H1 (cell line): ENCODE results near the gene CDK15. TPM values are rescaled to one million over a fixed set of nuclear protein-coding genes. Genes with fewer than 3 reads are reported as not detected.

ENCODE experiments used
- CTCF ChIA-PET: fragments of 300-600 bp; sonication (Branson Sonifier 250); formaldehyde crosslinking; loops from one replicate; lab custom pipeline; 2021; ENCODE audit not compliant: partially characterized antibody; lab: Charles Lee
- POLR2A ChIA-PET: fragments of 300-600 bp; sonication (Branson Sonifier 250); formaldehyde crosslinking; loops from one replicate; lab custom pipeline; 2021; ENCODE audit warnings: inconsistent platforms; ENCODE audit not compliant: partially characterized antibody; lab: Charles Lee
- DNase-seq, 2 experiments: peaks; one replicate each; pipeline versions ENCODE4 v3.0.0 to v3.0.0-alpha.2; 2010 to 2022; ENCODE audit warnings: low spot score in 2 of 2, low read depth in 1 of 2, mixed read lengths in 1 of 2
- FAIRE-seq: peaks from 2 replicates; lab custom pipeline; 2011; peaks lifted over from hg19 to GRCh38; lab: Jason Lieb, UNC
- H2AFZ ChIP-seq: 2 replicates; pipeline ENCODE4 v1.8.1; 2012; ENCODE audit warnings: low read length, inconsistent platforms
- H2AK5ac ChIP-seq: 2 replicates; pipeline ENCODE4 v1.6.1; 2013; ENCODE audit warnings: low read depth, low read length
- H2BK120ac ChIP-seq: replicated peaks from 2 replicates; pipeline ENCODE3; 2013; ENCODE audit warnings: low read depth, low read length, inconsistent platforms
- H2BK12ac ChIP-seq: 2 replicates; pipeline ENCODE4 v1.6.1; 2013; ENCODE audit warnings: low read depth, low read length
- H2BK15ac ChIP-seq: 2 replicates; pipeline ENCODE4 v1.6.1; 2013; ENCODE audit warnings: low read length
- H2BK20ac ChIP-seq: 2 replicates; pipeline ENCODE4 v1.6.1; 2013; ENCODE audit warnings: low read length
- H2BK5ac ChIP-seq: 2 replicates; pipeline ENCODE4 v1.6.1; 2013; ENCODE audit warnings: low read depth, low read length
- H3K14ac ChIP-seq: 2 replicates; pipeline ENCODE4 v1.6.1; 2013; ENCODE audit warnings: inconsistent platforms; ENCODE audit not compliant: insufficient read length
- H3K18ac ChIP-seq: 2 replicates; pipeline ENCODE4 v1.6.1; 2013; ENCODE audit warnings: low read length; ENCODE audit errors: extremely low read depth
- H3K23ac ChIP-seq: 2 replicates; pipeline ENCODE4 v1.6.1; 2013; ENCODE audit warnings: inconsistent platforms; ENCODE audit not compliant: insufficient read length
- H3K23me2 ChIP-seq: 2 replicates; pipeline ENCODE4 v1.6.1; 2013; ENCODE audit warnings: low read depth, low read length
- H3K27ac ChIP-seq: 2 replicates; pipeline ENCODE4 v1.6.1; 2011; ENCODE audit warnings: low read depth, low read length, inconsistent platforms
- H3K27me3 ChIP-seq, 4 experiments: replicated peaks in 1 of 4; 1 replicate in 1 of 4; 2 replicates in 3 of 4; pipeline versions ENCODE4 v1.6.1 to v1.8.1; 2011 to 2013; ENCODE audit warnings: low read length in 3 of 4, mild to moderate bottlenecking in 3 of 4, inconsistent platforms in 2 of 4, mixed read lengths in 2 of 4, moderate library complexity in 1 of 4; ENCODE audit not compliant: control insufficient read depth in 3 of 4, insufficient read depth in 3 of 4; ENCODE audit errors: extremely low read depth in 1 of 4
- H3K36me3 ChIP-seq, 4 experiments: 2 replicates each; pipeline versions ENCODE4 v1.6.1 to v1.8.1; 2011 to 2013; ENCODE audit warnings: mild to moderate bottlenecking in 4 of 4, low read length in 3 of 4, moderate library complexity in 2 of 4, control low read depth in 1 of 4, inconsistent platforms in 1 of 4; ENCODE audit not compliant: insufficient read depth in 4 of 4, control insufficient read depth in 2 of 4
- H3K4ac ChIP-seq: replicated peaks from 2 replicates; pipeline ENCODE3; 2013; ENCODE audit warnings: low read length, low read depth, mixed read lengths, inconsistent platforms; ENCODE audit not compliant: insufficient read length
- H3K4me1 ChIP-seq, 4 experiments: replicated peaks in 1 of 4; 1 replicate in 1 of 4; 2 replicates in 3 of 4; pipeline versions ENCODE4 v1.6.1 to v1.8.1; 2011 to 2013; ENCODE audit warnings: low read length in 3 of 4, inconsistent platforms in 2 of 4, mixed read lengths in 1 of 4; ENCODE audit not compliant: insufficient read depth in 4 of 4, control insufficient read depth in 3 of 4
- H3K4me2 ChIP-seq, 2 experiments: 2 replicates each; pipeline versions ENCODE4 v1.6.1 to v1.8.1; 2011 to 2013; ENCODE audit warnings: low read depth in 2 of 2, low read length in 2 of 2, control low read depth in 1 of 2, inconsistent platforms in 1 of 2, mild to moderate bottlenecking in 1 of 2; ENCODE audit not compliant: insufficient read depth in 1 of 2
- H3K4me3 ChIP-seq, 4 experiments: fragments of 200-600, 300-600 bp in 1 of 4; sonication (generic), shearing (Covaris generic), sonication (Bioruptor Twin) in 1 of 4; 2 replicates each; pipeline versions ENCODE4 v1.5.1 to v1.8.1; 2011 to 2016; ENCODE audit warnings: low read length in 4 of 4, low read depth in 3 of 4, control low read depth in 2 of 4, inconsistent platforms in 2 of 4, mild to moderate bottlenecking in 2 of 4, mixed read lengths in 1 of 4, moderate library complexity in 1 of 4; ENCODE audit not compliant: insufficient read depth in 2 of 4; ENCODE audit errors: extremely low read depth in 1 of 4
- H3K56ac ChIP-seq: replicated peaks from 2 replicates; pipeline ENCODE3; 2013; ENCODE audit warnings: low read depth, mild to moderate bottlenecking, mixed read lengths, low read length, inconsistent platforms; ENCODE audit not compliant: insufficient read length
- H3K79me1 ChIP-seq: 2 replicates; pipeline ENCODE4 v1.6.1; 2013; ENCODE audit warnings: low read depth, low read length, control low read depth
- H3K79me2 ChIP-seq, 2 experiments: 2 replicates each; pipeline versions ENCODE4 v1.6.1 to v1.8.1; 2012 to 2013; ENCODE audit warnings: low read length in 2 of 2, mild to moderate bottlenecking in 2 of 2, inconsistent platforms in 1 of 2; ENCODE audit not compliant: insufficient read depth in 2 of 2, control insufficient read depth in 1 of 2
- H3K9ac ChIP-seq, 4 experiments: replicated peaks in 1 of 4; 1 replicate in 1 of 4; 2 replicates in 3 of 4; pipeline versions ENCODE4 v1.6.1 to v1.8.1; 2011 to 2013; ENCODE audit warnings: low read depth in 3 of 4, low read length in 3 of 4, control low read depth in 2 of 4, mild to moderate bottlenecking in 2 of 4, moderate library complexity in 2 of 4, inconsistent platforms in 1 of 4; ENCODE audit errors: extremely low read depth in 1 of 4
- H3K9me3 ChIP-seq, 2 experiments: 2 replicates each; pipeline versions ENCODE4 v1.6.1 to v1.8.1; 2012 to 2013; ENCODE audit warnings: mild to moderate bottlenecking in 2 of 2, moderate library complexity in 2 of 2, control low read depth in 1 of 2, inconsistent platforms in 1 of 2, low read depth in 1 of 2, low read length in 1 of 2, mixed read lengths in 1 of 2; ENCODE audit not compliant: insufficient read depth in 2 of 2
- H4K20me1 ChIP-seq, 2 experiments: replicated peaks in 1 of 2; 2 replicates each; pipeline versions ENCODE3 to v1.8.1; 2011 to 2013; ENCODE audit warnings: inconsistent platforms in 2 of 2, low read length in 2 of 2, mild to moderate bottlenecking in 1 of 2; ENCODE audit not compliant: insufficient read depth in 2 of 2, control insufficient read depth in 1 of 2
- H4K5ac ChIP-seq: 2 replicates; pipeline ENCODE4 v1.6.1; 2013; ENCODE audit warnings: low read length, low read depth, mixed read lengths, inconsistent platforms; ENCODE audit not compliant: insufficient read length
- H4K8ac ChIP-seq: 2 replicates; pipeline ENCODE4 v1.8.0; 2013; ENCODE audit warnings: mild to moderate bottlenecking, moderate library complexity, low read length, inconsistent platforms; ENCODE audit not compliant: insufficient read depth; ENCODE audit errors: extremely low read depth
- H4K91ac ChIP-seq: replicated peaks from 2 replicates; pipeline ENCODE3; 2013; ENCODE audit warnings: low read length, mixed read lengths, inconsistent platforms; ENCODE audit not compliant: insufficient read length
- CBX5 ChIP-seq: fragments of 300-800, 300-1000 bp; sonication (generic); IDR thresholded peaks from 2 replicates; pipeline ENCODE4 v1.7.1; 2016; ENCODE audit warnings: antibody characterized with exemption, low read length, low read depth
- CTBP2 ChIP-seq: IDR thresholded peaks from 2 replicates; pipeline ENCODE4 v1.7.0; 2011; ENCODE audit warnings: borderline replicate concordance, mild to moderate bottlenecking, moderate library complexity, mixed read lengths, low read length; ENCODE audit not compliant: insufficient read depth, insufficient read length
- GABPA ChIP-seq: IDR thresholded peaks from 2 replicates; pipeline ENCODE4 v1.6.1; 2011; ENCODE audit warnings: mild to moderate bottlenecking, low read length, moderate library complexity, borderline replicate concordance; ENCODE audit not compliant: insufficient read depth
- GTF2F1 ChIP-seq: IDR thresholded peaks from 2 replicates; pipeline ENCODE4 v1.6.1; 2012; ENCODE audit warnings: low read depth, low read length, improper control_type of control experiment, borderline replicate concordance
- MAFK ChIP-seq: IDR thresholded peaks from 2 replicates; pipeline ENCODE4 v1.6.1; 2012; ENCODE audit warnings: low read depth, mild to moderate bottlenecking, improper control_type of control experiment, low read length
- NRF1 ChIP-seq: IDR thresholded peaks from 2 replicates; pipeline ENCODE4 v1.6.1; 2011; ENCODE audit warnings: mild to moderate bottlenecking, low read depth, low read length, improper control_type of control experiment
- SIRT6 ChIP-seq: IDR thresholded peaks from one replicate; pipeline ENCODE4 v1.7.1; 2012; ENCODE audit warnings: low read length, inconsistent platforms
- TAF1 ChIP-seq: IDR thresholded peaks from 2 replicates; pipeline ENCODE4 v1.6.1; 2011; ENCODE audit warnings: mild to moderate bottlenecking, low read depth, low read length
- USF2 ChIP-seq: IDR thresholded peaks from 2 replicates; pipeline ENCODE4 v1.6.1; 2011; ENCODE audit warnings: low read length, improper control_type of control experiment
- WGBS, 2 experiments: shearing (Covaris generic) in 1 of 2; methylation state at CpG; one replicate each; pipeline versions ENCODE4 v1.1.6 to v1.1.7; 2013 to 2015; ENCODE audit warnings: low lambda C conversion rate in 2 of 2, mixed read lengths in 2 of 2, inconsistent platforms in 1 of 2, low coverage in 1 of 2, missing lambda C conversion rate in 1 of 2; ENCODE audit not compliant: insufficient replicate concordance in 2 of 2, insufficient coverage in 1 of 2, insufficient read length in 1 of 2; ENCODE audit errors: extremely low coverage in 1 of 2, missing lambda C conversion rate in 1 of 2; 5-methylcytosine and 5-hydroxymethylcytosine counted together
- polyA plus RNA-seq, 7 experiments: library from polyadenylated mRNA; depleted of rRNA in 3 of 7; stranded (reverse) in 5 of 7; unstranded in 2 of 7; fragments of >200 nt in 5 of 7; fragments of 200-250 nt in 2 of 7; gene quantifications; 1 replicate in 5 of 7; 2 replicates in 1 of 7; 4 replicates in 1 of 7; pipeline versions ENCODE4 v1.2.1 to v1.2.3, GENCODE V29; 2011 to 2013; ENCODE audit warnings: missing spikeins in 2 of 7, mixed read lengths in 2 of 7
- total RNA-seq: library from RNA; stranded (reverse); fragmentation: NEBNext Ultra II Directional; extraction: Animal tissue kit (Norgen Biotek cat#: 25700); gene quantifications from 2 replicates; pipeline ENCODE4 v1.2.1, GENCODE V29; 2021
- TF ChIP-seq, protein P1 (sequence below): IDR thresholded peaks from 2 replicates; pipeline ENCODE4 v1.6.1; 2012; ENCODE audit warnings: inconsistent platforms

Gene CDK15
- total and polyA plus RNA-seq, 2 of the 8 experiments (the other 6 are each of a cell fraction or from before 2014, with no cell fraction given) = 0.03 TPM; not detected in 1

DNA sequence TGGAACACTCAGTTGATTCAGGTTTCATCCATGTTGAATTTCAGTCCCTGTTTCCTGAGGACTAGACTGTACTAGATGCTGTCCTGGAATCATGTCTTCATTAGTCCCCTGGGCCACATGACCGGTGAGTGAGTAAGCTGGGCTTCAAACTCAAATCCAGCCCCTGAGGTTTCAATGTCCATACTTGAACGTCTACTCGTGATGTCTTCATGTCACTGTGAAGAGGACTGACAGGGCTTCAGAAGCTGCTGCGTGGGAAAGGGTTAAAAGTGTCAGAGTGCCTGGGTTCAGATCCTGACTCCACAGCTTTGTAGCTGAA lies 101.2 kb downstream of the CDK15 start:
- no peak overlapping the region for H3K56ac ChIP-seq
- no peak overlapping the region for H4K8ac ChIP-seq
- H3K36me3 ChIP-seq = no peaks in the 10 kb centered on the region
- H3K27ac ChIP-seq = no peak overlapping the region
- H2BK5ac ChIP-seq = no peak overlapping the region
- H3K9ac ChIP-seq = no peak overlapping the region
- no peak overlapping the region for H3K23ac ChIP-seq
- no peaks in the 10 kb centered on the region for H3K79me1 ChIP-seq
- TF ChIP-seq CTBP2 (no peak), TAF1 (no peak), GABPA (no peak), MAFK (no peak), SIRT6 (no peak), CBX5 (no peak), GTF2F1 (no peak), NRF1 (no peak), USF2 (no peak)
- TF ChIP-seq, protein P1, sequence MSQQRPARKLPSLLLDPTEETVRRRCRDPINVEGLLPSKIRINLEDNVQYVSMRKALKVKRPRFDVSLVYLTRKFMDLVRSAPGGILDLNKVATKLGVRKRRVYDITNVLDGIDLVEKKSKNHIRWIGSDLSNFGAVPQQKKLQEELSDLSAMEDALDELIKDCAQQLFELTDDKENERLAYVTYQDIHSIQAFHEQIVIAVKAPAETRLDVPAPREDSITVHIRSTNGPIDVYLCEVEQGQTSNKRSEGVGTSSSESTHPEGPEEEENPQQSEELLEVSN = no peak
- ChIA-PET POLR2A (no interaction called here), CTCF (interaction anchor here (0.7 to 0.8 kb wide), 2 partner anchors 8 to 10 kb away, joined by 3 read pairs; no protein-coding TSS in a partner anchor)
- no peak overlapping the region for H3K4me2 ChIP-seq
- peak overlapping the region; percentile 24 for H3K4ac ChIP-seq
- no peak overlapping the region for H3K18ac ChIP-seq
- no peaks in the 10 kb centered on the region for H4K20me1 ChIP-seq
- peaks cover 9 to 27% (median 22%) of the 10 kb centered on the region in 4 experiments; a peak in 5 of 7 replicates for H3K4me1 ChIP-seq
- DNase-seq (no peak), FAIRE-seq (no peak)
- no peaks in the 10 kb centered on the region for H3K23me2 ChIP-seq
- H2AK5ac ChIP-seq = no peak overlapping the region
- no peak overlapping the region for H4K91ac ChIP-seq
- no peak overlapping the region for H2AFZ ChIP-seq
- no peak overlapping the region for H2BK20ac ChIP-seq
- H3K4me3 ChIP-seq = no peak overlapping the region
- H4K5ac ChIP-seq = no peak overlapping the region
- H3K27me3 ChIP-seq = no peaks in the 10 kb centered on the region
- no peak overlapping the region for H2BK120ac ChIP-seq
- no peak overlapping the region for H2BK12ac ChIP-seq
- H3K14ac ChIP-seq = no peak overlapping the region
- no peaks in the 10 kb centered on the region for H3K9me3 ChIP-seq
- no peak overlapping the region for H2BK15ac ChIP-seq
- no peaks in the 10 kb centered on the region for H3K79me2 ChIP-seq
- WGBS, 2 experiments = 87% methylated on average over 4 of the region's 4 CpGs; no CpG with 5 or more reads in 1 of the 2 experiments
